Measurements from ENCODE around the gene UGT8. TPM values are rescaled to one million over a fixed set of nuclear protein-coding genes. Genes with fewer than 3 reads are reported as not detected.

UGT8 gene
- total RNA-seq (2021): 13.6 and 15.7 TPM in 2 replicates
- long read RNA-seq, full-length matches to known transcripts: 84 of 113 reads
- long read RNA-seq, partial matches to known transcripts: 8 of 113 reads
- long read RNA-seq, other reads (novel, unspliced or antisense): 21 of 113 reads

- Histone ChIP-seq H3K27ac (ENCODE audit: insufficient read length, low read depth, low read length) (no peak within 1 kb of the TSS), H3T11ph (ENCODE audit: low read length) (no peak within 1 kb of the TSS), H3K4me1 (ENCODE audit: insufficient read depth, low read length) (peaks cover 3% of the 10 kb centered on the region; the same call in 1 of the 2 replicates), H2BK5ac (ENCODE audit: insufficient read length, low read length) (no peak within 1 kb of the TSS), H3K27me3 (ENCODE audit: insufficient read depth, low read length) (no peaks in the 10 kb centered on the region), H3K18ac (ENCODE audit: insufficient read length, low read depth, low read length) (peak within 1 kb of the TSS; percentile 74), H2BK120ac (ENCODE audit: low read depth, low read length, poor library complexity, severe bottlenecking) (no peak within 1 kb of the TSS), H2BK15ac (ENCODE audit: low read depth, low read length) (no peak within 1 kb of the TSS; the same call in 1 of the 2 replicates), H3K14ac (ENCODE audit: insufficient read depth, low read length) (peak within 1 kb of the TSS; percentile 8; the same call in 1 of the 2 replicates), H4K8ac (replicated peaks; ENCODE audit: insufficient read length, low read depth, low read length) (no peak within 1 kb of the TSS), H3K4me2 (ENCODE audit: insufficient read depth, insufficient read length, low read length) (peak within 1 kb of the TSS; percentile 98), H3K9ac (ENCODE audit: extremely low read depth, insufficient read length, low read length) (peak within 1 kb of the TSS; percentile 65), H4K20me1 (ENCODE audit: control insufficient read depth, insufficient read depth, insufficient read length) (no peaks in the 10 kb centered on the region), H3K23me2 (ENCODE audit: insufficient read length, low read depth, low read length, poor library complexity, severe bottlenecking) (peaks cover 20% of the 10 kb centered on the region), H2AK5ac (ENCODE audit: insufficient read length, low read length) (no peak within 1 kb of the TSS), H4K91ac (ENCODE audit: insufficient read length, low read depth, low read length) (no peak within 1 kb of the TSS), H3K9me3 (ENCODE audit: control insufficient read depth, low read depth, low read length) (peaks cover 19% of the 10 kb centered on the region), H3K79me2 (ENCODE audit: insufficient read depth, low read length) (peaks cover 5% of the 10 kb centered on the region; the same call in 1 of the 2 replicates), H2BK12ac (ENCODE audit: insufficient read length, low read depth, low read length) (no peak within 1 kb of the TSS), H3K79me1 (ENCODE audit: insufficient read depth, low read depth, low read length, poor library complexity, severe bottlenecking) (no peaks in the 10 kb centered on the region), H4K5ac (ENCODE audit: insufficient read length, low read depth, low read length) (no peak within 1 kb of the TSS), H3K4ac (ENCODE audit: low read depth, low read length) (no peak within 1 kb of the TSS), H2BK20ac (ENCODE audit: low read depth, low read length, poor library complexity, severe bottlenecking) (no peak within 1 kb of the TSS), H3K56ac (ENCODE audit: insufficient read length, low read depth, low read length) (no peak within 1 kb of the TSS), H3K23ac (ENCODE audit: insufficient read length, low read depth, low read length) (no peak within 1 kb of the TSS), H2AFZ (ENCODE audit: low read length) (peak within 1 kb of the TSS; percentile 58)
- Mint-ChIP-seq H3K27ac (peak within 1 kb of the TSS; percentile 37 to 95 (median 47); a peak in 6 of 7 replicates), H3K4me3 (peak within 1 kb of the TSS; percentile 86 to 96), H3K9me3 (peaks cover 19 to 20% of the 10 kb centered on the region in 2 experiments), H3K4me1 (peaks cover 17 to 18% of the 10 kb centered on the region in 2 experiments), H3K36me3 (ENCODE audit: insufficient read depth in 1 of 3, low read depth in 3 of 3) (peaks cover 16 to 23% (median 21%) of the 10 kb centered on the region in 3 experiments), H3K27me3 (ENCODE audit: low read depth) (peaks cover 24% of the 10 kb centered on the region)
- DNase-seq: peak; percentile 77
- no CpG with 5 or more reads among the region's 84 CpGs for WGBS (ENCODE audit: extremely low coverage, insufficient read length, low lambda C conversion rate)
- no peak for TF ChIP-seq CTCF (conservative IDR thresholded peaks at IDR 0.05)
Measured at GRCh38 chr4:114598191-114599121, at the start of gene UGT8. TSS of gene UGT8 (plus strand) at chr4:114598807. CDS start at chr4:114622881, 24,074 bp downstream.

All from H9 (cell line).